Measurements from ENCODE around the gene NECTIN2. TPM values are rescaled to one million over a fixed set of nuclear protein-coding genes. Genes with fewer than 3 reads are reported as not detected.
"Not testable (repeated sequence)": the region's sequence is repeated elsewhere in the genome, so short reads cannot be mapped to it uniquely, and the experiment has no call there.

The NECTIN2 gene
- total RNA-seq, 1 experiment from 2014 or later = 38.2 TPM

DNA sequence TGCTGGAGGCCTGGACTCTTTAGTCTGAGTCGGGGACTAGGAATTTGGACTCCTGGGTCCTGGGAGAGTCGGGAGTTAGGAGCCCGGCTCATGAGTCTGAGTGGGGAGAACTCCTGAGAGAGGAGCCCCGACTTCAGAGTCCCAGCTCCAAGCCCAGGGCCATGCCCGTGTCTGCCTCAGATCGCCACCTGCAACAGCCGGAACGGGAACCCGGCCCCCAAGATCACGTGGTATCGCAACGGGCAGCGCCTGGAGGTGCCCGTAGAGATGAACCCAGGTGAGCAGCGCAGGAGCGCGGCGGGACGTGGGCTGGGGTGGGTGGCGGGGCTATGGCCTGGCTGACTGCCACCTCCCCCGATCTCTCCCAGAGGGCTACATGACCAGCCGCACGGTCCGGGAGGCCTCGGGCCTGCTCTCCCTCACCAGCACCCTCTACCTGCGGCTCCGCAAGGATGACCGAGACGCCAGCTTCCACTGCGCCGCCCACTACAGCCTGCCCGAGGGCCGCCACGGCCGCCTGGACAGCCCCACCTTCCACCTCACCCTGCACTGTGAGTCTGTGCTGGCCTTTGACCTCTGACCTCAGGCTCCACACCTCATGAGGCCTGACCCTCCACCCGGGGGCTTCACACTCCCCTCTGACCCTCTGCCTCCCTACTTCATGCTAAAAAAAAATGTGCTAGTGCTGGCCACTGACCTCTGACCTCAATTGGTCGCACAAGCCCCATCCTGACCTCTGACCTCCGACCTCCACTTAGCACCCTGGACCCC, 32.8 kb upstream of the NECTIN2 start:
- Histone ChIP-seq H3K36me3 (no peaks in the 10 kb centered on the region; the same call in 1 of the 2 replicates), H3K27me3 (no peaks in the 10 kb centered on the region), H3K9me3 (no peaks in the 10 kb centered on the region), H3K4me3 (no peak overlapping the region)
- DNase-seq = no peak

DNA sequence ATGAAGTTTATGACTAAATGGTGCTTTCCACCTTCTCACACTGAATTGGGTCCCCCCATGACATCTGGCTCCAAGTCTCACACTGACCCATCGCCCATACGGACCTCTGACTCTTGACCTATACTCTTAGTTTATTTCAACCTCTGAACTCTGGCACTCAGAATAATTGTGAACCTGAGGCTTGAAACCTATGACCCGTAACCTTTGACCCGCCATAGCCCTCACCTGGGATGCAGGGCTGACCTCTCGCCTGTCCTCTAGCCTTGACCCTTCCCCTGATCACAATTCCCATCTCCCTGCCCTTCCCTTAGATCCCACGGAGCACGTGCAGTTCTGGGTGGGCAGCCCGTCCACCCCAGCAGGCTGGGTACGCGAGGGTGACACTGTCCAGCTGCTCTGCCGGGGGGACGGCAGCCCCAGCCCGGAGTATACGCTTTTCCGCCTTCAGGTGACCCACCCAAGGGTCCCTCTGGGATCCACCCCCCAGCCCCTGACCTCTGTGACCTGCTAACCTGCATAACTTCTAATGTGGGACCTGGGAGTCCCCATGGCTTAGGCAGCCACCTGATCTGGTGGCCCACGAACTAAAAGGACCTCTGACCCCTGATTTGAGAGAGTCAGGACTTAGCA, 32.1 kb upstream of the NECTIN2 start:
- H3K36me3 ChIP-seq = no peaks in the 10 kb centered on the region; the same call in 1 of the 2 replicates
- H3K9me3 ChIP-seq = no peaks in the 10 kb centered on the region
- H3K4me3 ChIP-seq = no peak overlapping the region
- DNase-seq = no peak
- H3K27me3 ChIP-seq = no peaks in the 10 kb centered on the region

DNA sequence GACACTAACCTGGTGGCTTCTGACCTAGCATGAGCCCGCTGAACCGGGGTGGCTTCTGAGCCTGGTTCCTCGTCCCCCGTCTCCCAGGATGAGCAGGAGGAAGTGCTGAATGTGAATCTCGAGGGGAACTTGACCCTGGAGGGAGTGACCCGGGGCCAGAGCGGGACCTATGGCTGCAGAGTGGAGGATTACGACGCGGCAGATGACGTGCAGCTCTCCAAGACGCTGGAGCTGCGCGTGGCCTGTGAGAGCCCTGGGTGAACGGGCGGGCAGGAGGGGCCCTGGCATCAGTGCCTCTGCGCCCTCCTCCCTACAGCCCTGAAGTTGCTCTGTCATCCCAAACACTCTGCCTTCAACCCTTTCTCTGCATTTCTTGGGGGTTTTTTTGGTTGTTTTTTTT, 31.6 kb upstream of the NECTIN2 start:
- no peaks in the 10 kb centered on the region; the same call in 1 of the 2 replicates for H3K36me3 ChIP-seq

DNA sequence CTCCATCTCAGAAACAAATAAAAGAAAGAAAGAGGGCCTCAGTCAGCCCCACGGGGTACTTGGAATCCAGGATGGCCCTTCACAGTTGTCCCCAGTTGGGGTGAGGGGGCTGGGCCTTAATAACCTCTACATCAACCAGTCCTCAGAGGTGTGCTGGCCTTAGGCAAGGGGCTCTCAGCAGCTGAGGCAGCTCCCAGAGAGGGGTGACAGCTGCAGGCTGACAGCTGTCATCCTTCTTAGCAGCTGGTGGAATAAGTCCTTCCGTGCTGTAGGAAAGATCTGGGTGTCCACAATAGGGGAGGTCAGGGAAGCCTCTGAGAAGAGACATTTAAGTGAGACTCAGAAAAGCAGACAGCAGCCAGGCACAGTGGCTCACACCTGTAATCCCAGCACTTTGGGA, 29.8 kb upstream of the NECTIN2 start:
- Histone ChIP-seq H3K27me3 (no peaks in the 10 kb centered on the region), H3K4me3 (no peak overlapping the region), H3K9me3 (no peaks in the 10 kb centered on the region), H3K36me3 (no peaks in the 10 kb centered on the region; the same call in 1 of the 2 replicates)
- DNase-seq = no peak

More for the DNA sequence above, 31.6 kb upstream of the NECTIN2 start:
- DNase-seq = no peak
- Histone ChIP-seq H3K4me3 (no peak overlapping the region), H3K27me3 (no peaks in the 10 kb centered on the region), H3K9me3 (no peaks in the 10 kb centered on the region)

DNA sequence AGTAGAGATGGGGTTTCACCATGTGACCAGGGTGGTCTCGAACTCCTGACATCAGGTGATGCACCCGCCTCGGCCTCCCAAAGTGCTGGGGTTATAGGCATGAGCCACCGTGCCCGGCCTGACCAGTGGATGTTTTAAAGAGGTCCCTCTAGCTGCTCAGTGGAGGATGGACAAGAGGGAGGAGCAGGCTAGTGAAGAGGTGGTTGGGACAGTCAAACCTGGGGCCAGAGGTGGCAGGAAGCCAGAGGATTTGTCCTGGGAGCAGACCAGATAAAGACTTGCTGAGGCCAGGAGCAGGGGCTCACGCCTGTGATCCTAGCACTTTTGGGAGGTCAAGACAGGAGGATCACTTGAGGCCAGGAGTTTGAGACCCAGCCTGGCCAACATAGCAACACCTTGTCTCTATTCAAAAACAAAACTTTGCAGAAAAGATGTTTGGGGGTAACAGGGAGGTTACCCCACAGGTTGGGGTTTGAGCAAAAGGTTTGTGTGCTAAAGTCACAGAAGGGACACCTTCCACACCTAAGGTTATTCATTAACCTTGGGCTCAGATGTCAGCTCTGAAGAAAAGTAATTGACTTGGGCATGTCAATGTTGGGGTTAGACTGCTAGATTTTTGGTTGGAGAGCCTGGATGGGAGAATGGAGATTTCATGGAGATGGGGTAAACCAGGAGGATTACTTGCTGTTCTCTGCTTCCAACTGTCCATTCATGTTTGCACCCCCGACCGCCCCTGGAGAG, 28.2 kb upstream of the NECTIN2 start:
- no peaks in the 10 kb centered on the region; the same call in 1 of the 2 replicates for H3K36me3 ChIP-seq
- H3K27me3 ChIP-seq = no peaks in the 10 kb centered on the region
- no peak for DNase-seq
- no peak overlapping the region for H3K4me3 ChIP-seq
- H3K9me3 ChIP-seq = no peaks in the 10 kb centered on the region

DNA sequence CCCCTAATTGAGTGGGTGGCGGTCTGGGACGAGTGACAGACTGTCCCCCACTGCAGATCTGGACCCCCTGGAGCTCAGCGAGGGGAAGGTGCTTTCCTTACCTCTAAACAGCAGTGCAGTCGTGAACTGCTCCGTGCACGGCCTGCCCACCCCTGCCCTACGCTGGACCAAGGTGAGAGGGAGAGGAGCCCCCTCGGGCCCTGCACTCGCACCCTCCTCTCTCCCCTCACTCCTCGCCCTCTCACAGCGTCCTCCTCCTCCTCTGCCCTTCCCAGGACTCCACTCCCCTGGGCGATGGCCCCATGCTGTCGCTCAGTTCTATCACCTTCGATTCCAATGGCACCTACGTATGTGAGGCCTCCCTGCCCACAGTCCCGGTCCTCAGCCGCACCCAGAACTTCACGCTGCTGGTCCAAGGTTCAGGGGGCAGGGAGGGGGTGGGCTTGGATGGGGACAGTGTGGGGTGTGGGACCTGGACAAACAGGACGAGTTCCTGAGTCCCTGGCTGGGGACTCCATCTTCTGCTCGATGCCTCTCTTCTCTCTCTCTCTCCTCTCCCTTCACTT, 27.5 kb upstream of the NECTIN2 start:
- DNase-seq = no peak
- Histone ChIP-seq H3K36me3 (no peaks in the 10 kb centered on the region; the same call in 1 of the 2 replicates), H3K27me3 (no peaks in the 10 kb centered on the region), H3K9me3 (no peaks in the 10 kb centered on the region), H3K4me3 (no peak overlapping the region)

DNA sequence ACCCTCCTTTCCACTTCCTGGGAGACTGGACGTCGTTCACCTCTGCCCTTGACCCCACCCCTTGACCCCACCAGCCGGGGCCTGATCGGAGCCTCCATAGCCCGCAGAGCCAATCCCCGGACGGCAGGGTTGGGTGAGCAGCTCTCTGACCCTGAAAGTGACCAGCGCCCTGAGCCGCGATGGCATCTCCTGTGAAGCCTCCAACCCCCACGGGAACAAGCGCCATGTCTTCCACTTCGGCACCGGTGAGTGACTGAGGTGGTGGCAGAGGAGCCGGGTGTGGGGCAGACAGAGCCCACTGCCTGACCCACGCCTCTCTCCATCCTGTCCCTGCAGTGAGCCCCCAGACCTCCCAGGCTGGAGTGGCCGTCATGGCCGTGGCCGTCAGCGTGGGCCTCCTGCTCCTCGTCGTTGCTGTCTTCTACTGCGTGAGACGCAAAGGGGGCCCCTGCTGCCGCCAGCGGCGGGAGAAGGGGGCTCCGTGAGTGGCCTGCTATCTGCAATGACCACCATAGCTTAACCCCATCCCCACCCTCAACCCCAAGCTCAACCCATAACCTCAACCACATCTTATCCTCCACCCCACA, 26.8 kb upstream of the NECTIN2 start:
- no peak overlapping the region for H3K4me3 ChIP-seq
- no peaks in the 10 kb centered on the region for H3K9me3 ChIP-seq
- no peaks in the 10 kb centered on the region for H3K36me3 ChIP-seq
- no peaks in the 10 kb centered on the region for H3K27me3 ChIP-seq
- no peak for DNase-seq

DNA sequence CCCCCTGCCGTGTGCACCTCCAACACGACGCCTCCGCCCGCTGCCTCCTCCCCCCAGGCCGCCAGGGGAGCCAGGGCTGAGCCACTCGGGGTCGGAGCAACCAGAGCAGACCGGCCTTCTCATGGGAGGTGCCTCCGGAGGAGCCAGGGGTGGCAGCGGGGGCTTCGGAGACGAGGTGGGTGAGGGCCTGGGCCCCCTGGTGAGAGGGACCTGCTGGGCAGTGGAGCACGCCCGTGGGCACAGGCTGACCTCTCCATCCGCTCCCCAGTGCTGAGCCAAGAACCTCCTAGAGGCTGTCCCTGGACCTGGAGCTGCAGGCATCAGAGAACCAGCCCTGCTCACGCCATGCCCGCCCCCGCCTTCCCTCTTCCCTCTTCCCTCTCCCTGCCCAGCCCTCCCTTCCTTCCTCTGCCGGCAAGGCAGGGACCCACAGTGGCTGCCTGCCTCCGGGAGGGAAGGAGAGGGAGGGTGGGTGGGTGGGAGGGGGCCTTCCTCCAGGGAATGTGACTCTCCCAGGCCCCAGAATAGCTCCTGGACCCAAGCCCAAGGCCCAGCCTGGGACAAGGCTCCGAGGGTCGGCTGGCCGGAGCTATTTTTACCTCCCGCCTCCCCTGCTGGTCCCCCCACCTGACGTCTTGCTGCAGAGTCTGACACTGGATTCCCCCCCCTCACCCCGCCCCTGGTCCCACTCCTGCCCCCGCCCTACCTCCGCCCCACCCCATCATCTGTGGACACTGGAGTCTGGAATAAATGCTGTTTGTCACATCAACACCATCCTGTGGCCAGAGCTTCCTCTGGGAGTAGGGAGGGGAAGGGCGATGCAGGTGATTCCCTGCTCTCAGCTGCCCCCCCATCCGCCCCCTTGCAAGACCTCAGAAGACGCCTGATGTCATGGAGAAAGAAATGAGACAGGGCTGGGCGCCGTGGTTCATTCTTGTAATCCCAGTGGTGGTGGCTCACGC, 25.2 kb upstream of the NECTIN2 start:
- no peak for DNase-seq
- H3K9me3 ChIP-seq = no peaks in the 10 kb centered on the region
- no peaks in the 10 kb centered on the region for H3K36me3 ChIP-seq
- no peak overlapping the region for H3K4me3 ChIP-seq
- no peaks in the 10 kb centered on the region for H3K27me3 ChIP-seq

DNA sequence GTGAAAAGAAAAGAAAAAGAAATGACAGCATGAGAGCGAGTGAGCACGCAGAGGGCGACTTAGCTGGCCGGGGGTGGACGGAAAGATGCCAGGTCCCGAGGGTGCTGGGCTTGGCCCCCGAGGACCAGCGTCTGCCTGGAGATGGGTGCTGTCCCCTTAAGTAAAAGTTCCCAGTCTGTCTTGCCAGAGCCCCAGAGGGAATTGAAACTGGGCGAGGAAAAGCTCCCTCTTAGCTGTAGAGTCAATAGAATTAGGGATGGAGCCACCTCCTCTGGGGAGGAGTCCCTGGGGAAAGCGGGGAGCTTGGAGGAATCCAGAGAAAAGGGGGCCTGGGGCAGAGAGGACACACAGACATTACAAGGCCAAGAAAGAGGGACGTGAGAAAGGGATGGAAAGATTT, 23.9 kb upstream of the NECTIN2 start:
- DNase-seq = no peak
- Histone ChIP-seq H3K27me3 (peaks cover 1% of the 10 kb centered on the region; the same call in 1 of the 2 replicates), H3K36me3 (no peaks in the 10 kb centered on the region), H3K9me3 (no peaks in the 10 kb centered on the region), H3K4me3 (no peak overlapping the region)

DNA sequence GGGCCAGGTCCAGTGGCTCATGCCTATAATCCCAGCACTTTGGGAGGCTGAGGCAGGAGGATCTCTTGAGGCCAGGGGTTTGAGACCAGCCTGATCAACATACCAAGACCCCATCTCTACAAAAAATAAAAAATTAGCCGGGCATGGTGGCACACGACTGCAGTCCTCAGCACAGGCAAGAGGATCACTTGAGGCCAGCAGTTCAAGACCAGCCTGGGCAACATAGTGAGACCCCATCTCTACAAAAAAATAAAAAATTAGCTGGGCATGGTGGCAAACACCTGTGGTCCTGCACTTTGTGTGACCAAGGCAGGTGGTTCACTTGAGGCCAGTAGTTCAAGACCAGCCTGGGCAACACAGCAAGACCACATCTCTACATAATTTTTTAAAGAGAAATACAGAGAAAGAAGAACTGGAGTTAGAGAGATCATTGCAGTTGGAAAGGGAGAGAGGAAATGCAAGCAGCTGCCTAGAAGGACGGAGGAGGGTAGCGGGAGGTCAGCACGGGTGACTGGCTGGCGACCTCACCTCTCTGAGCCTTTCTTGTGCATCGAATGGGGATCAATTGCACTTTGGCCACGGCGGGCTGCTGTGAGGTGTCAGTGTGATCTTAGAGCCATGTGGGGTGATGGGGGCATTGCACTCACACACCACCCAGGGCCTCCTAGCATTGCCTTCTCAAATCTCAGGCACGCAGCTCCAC, 23.3 kb upstream of the NECTIN2 start:
- no peak for DNase-seq
- Histone ChIP-seq H3K4me3 (no peak overlapping the region), H3K9me3 (no peaks in the 10 kb centered on the region), H3K27me3 (peaks cover 3% of the 10 kb centered on the region; the same call in 1 of the 2 replicates), H3K36me3 (no peaks in the 10 kb centered on the region)

DNA sequence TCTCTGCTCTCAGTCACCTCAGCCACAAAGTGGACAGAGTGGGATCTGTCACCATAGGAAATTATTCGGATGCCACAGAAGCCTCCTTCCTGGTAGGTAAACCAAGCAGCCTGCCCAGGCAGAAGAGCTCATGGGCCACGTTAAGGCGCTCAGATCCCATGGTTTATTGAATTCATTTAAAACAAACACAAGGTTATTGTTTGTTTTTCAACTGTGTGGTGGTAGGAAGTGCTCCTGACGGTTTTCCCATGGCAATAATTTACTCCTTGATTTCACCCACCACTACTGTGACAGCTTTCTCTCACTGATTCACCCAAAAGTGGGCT, 22.8 kb upstream of the NECTIN2 start:
- Histone ChIP-seq H3K36me3 (no peaks in the 10 kb centered on the region), H3K9me3 (no peaks in the 10 kb centered on the region), H3K4me3 (no peak overlapping the region), H3K27me3 (peaks cover 3% of the 10 kb centered on the region; the same call in 1 of the 2 replicates)
- no peak for DNase-seq

DNA sequence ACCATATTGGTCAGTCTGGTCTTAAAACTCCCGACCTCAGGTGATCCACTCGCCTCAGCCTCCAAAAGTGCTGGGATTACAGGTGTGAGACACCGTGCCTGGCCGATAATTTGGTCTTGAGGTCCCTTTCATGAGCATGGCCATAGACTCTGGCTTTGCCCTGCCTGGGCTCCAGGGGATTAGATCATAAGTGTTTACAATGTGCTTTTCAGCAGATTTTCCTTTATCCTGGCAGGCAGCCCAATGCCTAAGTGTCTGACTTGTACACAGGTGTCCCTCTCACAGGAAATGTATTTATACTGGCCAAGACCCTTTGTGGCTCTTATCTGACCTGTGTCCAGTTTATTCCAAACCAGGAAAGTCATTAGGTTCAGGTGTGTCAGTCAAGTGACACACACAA, 21.3 kb upstream of the NECTIN2 start:
- DNase-seq = no peak
- Histone ChIP-seq H3K9me3 (no peaks in the 10 kb centered on the region), H3K36me3 (no peaks in the 10 kb centered on the region), H3K4me3 (no peak overlapping the region), H3K27me3 (peaks cover 3% of the 10 kb centered on the region; the same call in 1 of the 2 replicates)

DNA sequence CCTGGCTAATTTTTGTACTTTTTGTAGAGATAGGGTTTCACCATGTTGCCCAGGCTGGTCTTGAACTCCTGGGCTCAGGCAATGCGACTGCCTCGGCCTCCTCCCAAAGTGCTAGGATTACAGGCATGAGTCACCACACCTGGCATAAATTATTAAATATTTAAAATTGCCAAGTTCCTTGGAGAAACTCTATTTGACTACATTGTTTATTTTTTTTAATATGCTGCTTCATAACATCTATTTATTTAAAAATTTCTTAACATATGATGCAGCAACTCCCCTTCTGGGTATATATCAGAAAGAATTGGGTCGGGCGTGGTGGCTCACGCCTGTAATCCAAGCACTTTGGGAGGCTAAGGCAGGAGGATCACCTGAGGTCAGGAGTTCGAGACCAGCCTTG, 13.2 kb upstream of the NECTIN2 start:
- DNase-seq = peak; percentile 36
- H3K27me3 ChIP-seq = not testable (repeated sequence)

DNA sequence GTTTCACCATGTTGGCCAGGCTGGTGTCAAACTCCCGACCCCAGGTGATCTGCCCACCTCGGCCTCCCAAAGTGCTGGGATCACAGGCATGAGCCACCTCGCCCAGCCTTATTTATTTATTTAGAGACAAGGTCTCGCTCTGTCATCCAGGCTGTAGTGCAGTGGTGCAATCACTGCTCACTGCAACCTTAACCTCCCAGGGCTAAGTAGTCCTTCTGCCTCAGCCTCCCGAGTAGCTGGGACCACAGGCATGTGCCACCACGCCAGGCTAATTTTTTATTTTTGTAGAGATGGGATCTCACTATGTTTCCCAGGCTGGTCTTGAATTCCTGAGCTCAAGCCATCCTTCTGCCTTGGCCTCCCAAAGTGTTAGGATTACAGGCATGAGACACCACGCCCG, 11.7 kb upstream of the NECTIN2 start:
- H3K4me3 ChIP-seq, H3K9me3 ChIP-seq, DNase-seq, H3K27me3 ChIP-seq, H3K36me3 ChIP-seq: not testable (repeated sequence)

More for the DNA sequence above, 13.2 kb upstream of the NECTIN2 start:
- H3K4me3 ChIP-seq, H3K36me3 ChIP-seq, H3K9me3 ChIP-seq: not testable (repeated sequence)

DNA sequence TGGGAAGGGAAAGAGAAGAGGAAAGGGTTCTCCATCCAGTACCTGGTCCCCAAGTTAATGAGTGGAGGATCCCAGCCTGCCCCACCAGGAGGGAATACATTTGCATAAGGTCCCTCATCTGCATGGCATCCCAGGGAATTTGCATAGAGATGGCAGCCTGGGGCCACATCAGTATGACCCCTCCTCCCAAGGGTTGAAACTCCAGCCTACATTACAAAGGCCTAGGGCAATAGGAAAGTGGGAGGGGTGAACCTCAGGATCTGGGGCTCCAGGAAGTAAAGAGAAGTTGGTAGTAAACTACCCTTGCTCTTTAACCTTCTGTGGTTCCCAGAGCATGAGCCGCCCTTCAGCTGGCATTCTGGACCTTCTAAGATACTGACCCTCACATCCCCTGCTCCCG, 6.8 kb upstream of the NECTIN2 start:
- no peaks in the 10 kb centered on the region for H3K36me3 ChIP-seq
- H3K27me3 ChIP-seq = no peaks in the 10 kb centered on the region
- DNase-seq = no peak
- no peak overlapping the region for H3K4me3 ChIP-seq
- no peaks in the 10 kb centered on the region for H3K9me3 ChIP-seq
